NB4 (cell line): ENCODE data around the gene EFCAB10.
"Not testable (repeated sequence)": the region's sequence is repeated elsewhere in the genome, so short reads cannot be mapped to it uniquely, and the experiment has no call there.

Experiments
- MYC ChIP-seq: IDR thresholded peaks from 2 replicates; pipeline ENCODE4 v1.6.1; 2011; ENCODE audit warnings: low read depth, low read length
- POLR2A ChIP-seq: IDR thresholded peaks from 2 replicates; pipeline ENCODE4 v1.6.1; 2011; ENCODE audit warnings: mild to moderate bottlenecking; ENCODE audit not compliant: insufficient read length; ENCODE audit errors: extremely low read depth
- TF ChIP-seq, protein P1 (sequence below): IDR thresholded peaks from one replicate; pipeline ENCODE4 v1.5.1; 2012; ENCODE audit warnings: low read depth, low read length
- TF ChIP-seq, protein P2 (sequence below): IDR thresholded peaks from 2 replicates; pipeline ENCODE4 v1.6.1; 2011; ENCODE audit warnings: low read depth, low read length

DNA sequence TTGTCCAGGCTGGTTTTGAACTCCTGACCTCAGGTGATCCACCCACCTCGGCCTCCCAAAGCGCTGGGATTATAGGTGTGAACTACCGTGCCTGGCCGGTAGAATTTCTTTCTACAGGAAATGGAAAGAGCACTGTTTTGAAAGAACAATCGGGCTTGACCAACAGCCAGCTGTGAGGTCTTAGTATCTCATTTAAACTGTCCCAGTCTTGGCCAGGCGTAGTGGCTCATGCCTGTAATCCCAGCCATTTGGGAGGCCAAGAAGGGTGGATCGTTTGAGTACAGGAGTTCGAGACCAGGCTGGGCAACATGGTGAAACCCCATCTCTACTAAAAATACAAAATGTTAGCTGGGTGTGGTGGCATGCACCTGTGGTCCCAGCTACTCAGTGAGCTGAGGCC lies 17.8 kb upstream of the EFCAB10 start:
- TF ChIP-seq, protein P1, sequence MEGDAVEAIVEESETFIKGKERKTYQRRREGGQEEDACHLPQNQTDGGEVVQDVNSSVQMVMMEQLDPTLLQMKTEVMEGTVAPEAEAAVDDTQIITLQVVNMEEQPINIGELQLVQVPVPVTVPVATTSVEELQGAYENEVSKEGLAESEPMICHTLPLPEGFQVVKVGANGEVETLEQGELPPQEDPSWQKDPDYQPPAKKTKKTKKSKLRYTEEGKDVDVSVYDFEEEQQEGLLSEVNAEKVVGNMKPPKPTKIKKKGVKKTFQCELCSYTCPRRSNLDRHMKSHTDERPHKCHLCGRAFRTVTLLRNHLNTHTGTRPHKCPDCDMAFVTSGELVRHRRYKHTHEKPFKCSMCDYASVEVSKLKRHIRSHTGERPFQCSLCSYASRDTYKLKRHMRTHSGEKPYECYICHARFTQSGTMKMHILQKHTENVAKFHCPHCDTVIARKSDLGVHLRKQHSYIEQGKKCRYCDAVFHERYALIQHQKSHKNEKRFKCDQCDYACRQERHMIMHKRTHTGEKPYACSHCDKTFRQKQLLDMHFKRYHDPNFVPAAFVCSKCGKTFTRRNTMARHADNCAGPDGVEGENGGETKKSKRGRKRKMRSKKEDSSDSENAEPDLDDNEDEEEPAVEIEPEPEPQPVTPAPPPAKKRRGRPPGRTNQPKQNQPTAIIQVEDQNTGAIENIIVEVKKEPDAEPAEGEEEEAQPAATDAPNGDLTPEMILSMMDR: not testable (repeated sequence)
- TF ChIP-seq POLR2A, MYC: not testable (repeated sequence)
- TF ChIP-seq, protein P2, sequence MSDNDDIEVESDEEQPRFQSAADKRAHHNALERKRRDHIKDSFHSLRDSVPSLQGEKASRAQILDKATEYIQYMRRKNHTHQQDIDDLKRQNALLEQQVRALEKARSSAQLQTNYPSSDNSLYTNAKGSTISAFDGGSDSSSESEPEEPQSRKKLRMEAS: not testable (repeated sequence)
